NCI-H1092 treated with DMSO at 0.1 percent for 48 hours (cell line): ENCODE results near the gene NAT8L.

Source experiments
- DNase-seq: peaks from one replicate; lab custom pipeline; 2025; lab: John Stamatoyannopoulos, UW

Gene NAT8L

GRCh38 chr4:2075987-2076907, 17.1 kb downstream of the NAT8L start:
- DNase-seq = no peak

GRCh38 chr4:2076908-2077536, 17.9 kb downstream of the NAT8L start:
- DNase-seq = no peak

GRCh38 chr4:2077537-2078460, 18.7 kb downstream of the NAT8L start:
- no peak for DNase-seq

GRCh38 chr4:2078584-2078983, 19.5 kb downstream of the NAT8L start:
- no peak for DNase-seq

GRCh38 chr4:2079006-2079405, 19.9 kb downstream of the NAT8L start:
- no peak for DNase-seq

GRCh38 chr4:2079926-2080325, 20.8 kb downstream of the NAT8L start:
- DNase-seq = no peak

- DNase-seq = no peak
Observed at GRCh38 chr4:2080429-2081300, 21.5 kb downstream of the NAT8L start.

GRCh38 chr4:2081540-2081939, 22.4 kb downstream of the NAT8L start:
- no peak for DNase-seq

- DNase-seq = no peak
Observed at GRCh38 chr4:2082118-2082517, 23.0 kb downstream of the NAT8L start.

- DNase-seq = no peak
Observed at GRCh38 chr4:2082627-2083026, 23.5 kb downstream of the NAT8L start.

- DNase-seq = no peak
Observed at GRCh38 chr4:2083116-2083825, 24.1 kb downstream of the NAT8L start.

GRCh38 chr4:2083826-2084160, 24.7 kb downstream of the NAT8L start:
- no peak for DNase-seq

- DNase-seq = no peak
Observed at GRCh38 chr4:2084316-2084715, 25.2 kb downstream of the NAT8L start.

- DNase-seq = no peak
Observed at GRCh38 chr4:2085496-2085901, 26.4 kb downstream of the NAT8L start.

GRCh38 chr4:2087170-2087569, 28.0 kb downstream of the NAT8L start:
- DNase-seq = no peak

- no peak for DNase-seq
Observed at GRCh38 chr4:2089222-2089621, 30.1 kb downstream of the NAT8L start.

GRCh38 chr4:2090642-2091041, 31.5 kb downstream of the NAT8L start:
- no peak for DNase-seq

GRCh38 chr4:2091990-2092668, 33.0 kb downstream of the NAT8L start:
- DNase-seq = peak; percentile 39

- DNase-seq = no peak
Observed at GRCh38 chr4:2092669-2093053, 33.5 kb downstream of the NAT8L start.

- no peak for DNase-seq
Observed at GRCh38 chr4:2093265-2093664, 34.1 kb downstream of the NAT8L start.
